WERI-Rb-1 (cell line): ENCODE results near the gene PLA2G2D.

Source experiments
- DNase-seq: peaks from one replicate; pipeline ENCODE4 v3.0.0-alpha.2; 2020
- H3K27ac ChIP-seq: fragments of 250-450 bp; sonication (Bioruptor Pico); 2 replicates; pipeline ENCODE4 v1.5.1; 2020; ENCODE audit warnings: mild to moderate bottlenecking, moderate library complexity
- H3K27me3 ChIP-seq: fragments of 250-450 bp; sonication (Bioruptor Pico); 2 replicates; pipeline ENCODE4 v1.5.1; 2021; ENCODE audit warnings: mild to moderate bottlenecking, low read depth, moderate library complexity; ENCODE audit not compliant: insufficient read depth, severe bottlenecking
- H3K36me3 ChIP-seq: fragments of 250-450 bp; sonication (Bioruptor Pico); 2 replicates; pipeline ENCODE4 v1.5.1; 2020; ENCODE audit warnings: mild to moderate bottlenecking, moderate library complexity
- H3K4me3 ChIP-seq: 2 replicates; pipeline ENCODE4 v1.5.1; 2011; ENCODE audit warnings: low read depth, mild to moderate bottlenecking, control low read depth, low read length
- H3K9me3 ChIP-seq: fragments of 250-450 bp; sonication (Bioruptor Pico); 2 replicates; pipeline ENCODE4 v1.5.1; 2021; ENCODE audit warnings: mild to moderate bottlenecking, moderate library complexity; ENCODE audit not compliant: severe bottlenecking
- CTCF ChIP-seq: IDR thresholded peaks from 2 replicates; pipeline ENCODE4 v1.5.1; 2011; ENCODE audit warnings: low read depth, mild to moderate bottlenecking, control low read depth, inconsistent platforms, low read length

The PLA2G2D gene

GRCh38 chr1:20095564-20096434, 23.5 kb downstream of the PLA2G2D start:
- TF ChIP-seq CTCF, result no peak
- Histone ChIP-seq H3K27me3 (peaks cover 4% of the 10 kb centered on the region), H3K9me3 (peaks cover 13% of the 10 kb centered on the region), H3K27ac (no peak overlapping the region), H3K36me3 (no peaks in the 10 kb centered on the region), H3K4me3 (no peak overlapping the region)
- DNase-seq, result no peak

GRCh38 chr1:20093940-20094391, 25.4 kb downstream of the PLA2G2D start:
- H3K9me3 ChIP-seq, result peaks cover 13% of the 10 kb centered on the region
- TF ChIP-seq CTCF, result no peak
- H3K27ac ChIP-seq, result no peak overlapping the region
- DNase-seq, result no peak
- H3K27me3 ChIP-seq, result peaks cover 4% of the 10 kb centered on the region
- no peak overlapping the region for H3K4me3 ChIP-seq
- no peaks in the 10 kb centered on the region for H3K36me3 ChIP-seq

GRCh38 chr1:20093303-20093702, 26.0 kb downstream of the PLA2G2D start:
- peaks cover 13% of the 10 kb centered on the region for H3K9me3 ChIP-seq
- H3K36me3 ChIP-seq, result no peaks in the 10 kb centered on the region
- H3K27ac ChIP-seq, result no peak overlapping the region
- peaks cover 4% of the 10 kb centered on the region for H3K27me3 ChIP-seq
- no peak for DNase-seq
- H3K4me3 ChIP-seq, result no peak overlapping the region
- no peak for TF ChIP-seq CTCF

- H3K9me3 ChIP-seq, result no peaks in the 10 kb centered on the region
- DNase-seq, result no peak
- no peak overlapping the region for H3K4me3 ChIP-seq
- H3K27me3 ChIP-seq, result peaks cover 4% of the 10 kb centered on the region
- TF ChIP-seq CTCF, result no peak
- H3K27ac ChIP-seq, result no peak overlapping the region
- no peaks in the 10 kb centered on the region for H3K36me3 ChIP-seq
Observed at GRCh38 chr1:20090641-20091040, 28.7 kb downstream of the PLA2G2D start.

- Histone ChIP-seq H3K27ac (no peak overlapping the region), H3K9me3 (no peaks in the 10 kb centered on the region), H3K36me3 (no peaks in the 10 kb centered on the region), H3K4me3 (no peak overlapping the region), H3K27me3 (peaks cover 4% of the 10 kb centered on the region)
- no peak for DNase-seq
- no peak for TF ChIP-seq CTCF
Observed at GRCh38 chr1:20090119-20090518, 29.2 kb downstream of the PLA2G2D start.
